Posterior cingulate gyrus (tissue), 11 donors: ENCODE results near the gene LPCAT1.
"Not testable (repeated sequence)": the region's sequence is repeated elsewhere in the genome, so short reads cannot be mapped to it uniquely, and the experiment has no call there.

ENCODE experiments used
- DNase-seq, 10 donors: peaks; one replicate each; pipeline versions ENCODE4 v3.0.0 to v3.0.0-alpha.2; 2020 to 2021; ENCODE audit warnings: mixed read lengths in 3 of 10
- intact Hi-C: fragments of 100-400 bp; cut with DNase I; formaldehyde crosslinking; loops from one replicate; pipeline ENCODE4 v1.15.1; 2023

Gene LPCAT1

GRCh38 chr5:1523793-1524480 is at the start of gene LPCAT1:
Gene LPCAT1 (minus strand): TSS chr5:1523960. CDS start chr5:1523844, 116 bp downstream.
- intact Hi-C loops: loop anchor here (10.0 kb wide), 1 partner anchor 121 kb away; no protein-coding TSS in a partner anchor
- peak; percentile 55 to 97 (median 75) for DNase-seq

DNA sequence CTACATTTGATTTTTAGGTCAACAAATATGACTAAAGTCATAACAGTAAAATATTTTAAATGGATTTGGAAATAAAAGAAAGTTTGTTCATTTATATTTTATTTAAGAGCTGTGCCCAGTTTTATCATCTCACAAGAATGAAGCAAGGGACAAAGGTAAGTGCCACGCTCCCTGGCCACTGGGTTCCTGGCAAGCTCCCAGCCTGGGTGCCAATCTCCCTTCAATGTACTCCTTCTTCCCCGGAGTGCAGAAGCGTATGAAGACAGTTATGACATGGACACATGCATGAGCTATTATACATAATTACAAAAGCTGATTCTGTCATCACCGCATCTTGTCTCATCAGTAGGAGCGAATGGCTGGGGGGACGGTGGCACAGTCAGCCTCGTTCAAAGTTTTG is 48.1 kb upstream of the LPCAT1 start:
- DNase-seq: peak in 1 of 10 donors; percentile 52
- intact Hi-C loops: not testable (repeated sequence)

- peak in 2 of 10 donors; percentile 45 to 59 for DNase-seq
- intact Hi-C loops: no loop called here
Measured at GRCh38 chr5:1570975-1571374, 47.2 kb upstream of the LPCAT1 start.

DNA sequence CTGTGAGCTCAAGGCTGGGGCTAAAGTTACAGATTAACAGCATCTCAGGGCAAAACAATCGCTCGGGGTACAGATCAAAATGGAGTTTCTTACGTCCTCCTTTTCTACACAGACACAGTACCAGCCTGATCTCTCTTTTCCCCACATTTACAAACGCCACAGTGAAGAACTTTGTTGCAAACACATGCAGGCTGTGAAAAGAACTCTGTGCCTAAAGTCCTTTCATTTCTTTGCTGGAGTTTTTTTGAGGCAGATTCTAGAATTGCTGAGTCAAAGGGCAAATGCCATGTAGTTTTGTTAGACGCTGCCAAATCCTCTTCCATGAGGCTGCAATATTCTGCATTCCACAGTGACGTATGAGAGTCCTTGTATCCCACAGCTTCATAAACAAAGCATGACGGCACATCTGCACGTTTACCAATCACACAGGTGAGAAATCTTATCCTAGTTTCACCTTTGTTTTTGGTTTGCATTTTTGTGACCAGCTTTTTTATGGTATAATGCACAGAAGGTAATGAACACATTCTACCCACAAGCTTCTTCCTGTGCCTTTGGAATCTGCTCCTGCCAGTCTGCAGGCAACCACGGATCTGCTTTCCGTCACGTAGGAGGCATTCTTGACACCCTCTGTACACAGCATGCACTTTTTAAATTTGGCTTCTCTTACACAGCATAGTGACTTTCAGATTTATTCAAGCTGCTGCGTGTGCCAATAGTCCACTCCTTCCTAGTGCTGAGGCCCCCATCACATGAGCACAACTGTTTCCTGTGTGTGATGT is 44.6 kb upstream of the LPCAT1 start:
- peak in 4 of 10 donors; percentile 15 to 87 (median 62) for DNase-seq
- intact Hi-C loops: no loop called here

DNA sequence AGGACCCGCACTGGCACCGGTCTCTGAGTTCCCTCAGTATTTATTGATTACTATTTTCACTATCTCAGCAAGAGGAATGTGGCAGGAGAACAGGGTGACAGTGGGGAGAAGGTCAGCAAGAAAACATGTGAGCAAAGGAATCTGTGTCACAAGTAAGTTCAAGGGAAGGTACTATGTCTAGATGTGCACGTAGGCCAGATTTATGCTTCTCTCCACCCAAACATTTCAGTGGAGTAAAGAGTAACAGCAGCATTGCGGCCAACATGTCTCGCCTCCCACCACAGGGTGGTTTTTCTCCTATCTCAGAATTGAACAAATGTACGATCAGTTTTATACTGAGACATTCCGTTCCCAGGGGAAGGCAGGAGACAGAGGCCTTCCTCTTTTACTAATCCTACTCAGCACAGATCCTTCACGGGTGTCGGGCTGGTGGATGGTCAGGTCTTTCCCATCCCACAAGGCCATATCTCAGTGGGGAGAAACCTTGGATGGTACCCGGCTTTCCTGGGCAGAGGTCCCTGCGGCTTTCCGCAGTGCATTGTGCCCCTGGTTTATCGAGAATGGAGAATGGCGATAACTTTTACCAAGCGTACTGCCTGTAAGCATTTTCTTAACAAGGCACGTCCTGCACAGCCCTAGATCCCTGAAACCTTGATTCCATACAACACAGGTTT is 43.9 kb upstream of the LPCAT1 start:
- intact Hi-C loops, DNase-seq: not testable (repeated sequence)

- DNase-seq: peak in 2 of 10 donors; percentile 64 to 79
- intact Hi-C loops: no loop called here
Measured at GRCh38 chr5:1565737-1566734, 42.3 kb upstream of the LPCAT1 start.

DNA sequence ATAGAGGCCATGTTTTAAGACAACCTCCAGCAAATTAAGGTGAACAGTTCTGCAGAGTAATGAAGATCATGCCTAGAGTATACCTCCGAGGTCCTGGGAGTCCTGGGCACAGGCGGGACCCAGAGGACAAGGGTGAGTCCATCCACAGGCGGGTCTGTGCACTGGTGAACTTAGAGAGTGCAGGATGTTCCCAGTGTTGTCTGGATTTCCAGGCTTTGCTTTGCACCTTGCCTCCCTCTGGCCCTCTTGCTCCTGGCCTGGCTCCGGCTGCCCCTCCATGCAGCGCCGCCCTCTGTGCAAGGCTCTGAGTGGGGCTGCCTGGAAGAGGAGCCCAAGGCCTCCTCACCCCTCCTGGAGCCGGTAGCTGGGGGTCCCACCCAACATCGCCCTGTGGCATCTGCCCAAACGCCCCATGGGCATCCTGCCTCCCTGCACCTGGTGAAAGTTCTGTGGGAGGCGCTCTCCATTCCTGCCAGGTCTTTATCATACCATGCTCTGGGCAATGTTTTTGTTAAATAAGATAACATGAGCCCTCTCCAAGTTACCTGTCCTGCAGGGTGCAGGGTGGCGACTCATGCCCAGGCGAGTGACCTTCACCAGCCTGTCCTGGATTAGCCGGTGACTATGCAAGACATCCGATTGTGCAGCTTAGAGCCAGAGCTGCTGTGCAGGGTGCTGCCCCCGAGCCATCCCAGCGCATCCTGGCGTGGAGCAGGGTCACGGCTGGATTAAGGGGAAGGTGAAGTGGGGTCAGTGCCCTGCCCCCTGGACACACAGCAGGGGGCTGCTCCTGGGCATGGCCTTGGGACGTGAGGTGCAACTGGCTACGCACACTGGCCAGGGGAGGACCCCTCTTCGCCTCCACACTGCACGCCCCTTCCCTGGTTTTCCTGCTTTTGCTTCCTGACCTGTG is 41.3 kb upstream of the LPCAT1 start:
- intact Hi-C loops: no loop called here
- peak in 2 of 10 donors; percentile 46 to 71 for DNase-seq

GRCh38 chr5:1564182-1564748 is 40.5 kb upstream of the LPCAT1 start:
- intact Hi-C loops: no loop called here
- DNase-seq: peak in 3 of 10 donors; percentile 28 to 67 (median 61)

DNA sequence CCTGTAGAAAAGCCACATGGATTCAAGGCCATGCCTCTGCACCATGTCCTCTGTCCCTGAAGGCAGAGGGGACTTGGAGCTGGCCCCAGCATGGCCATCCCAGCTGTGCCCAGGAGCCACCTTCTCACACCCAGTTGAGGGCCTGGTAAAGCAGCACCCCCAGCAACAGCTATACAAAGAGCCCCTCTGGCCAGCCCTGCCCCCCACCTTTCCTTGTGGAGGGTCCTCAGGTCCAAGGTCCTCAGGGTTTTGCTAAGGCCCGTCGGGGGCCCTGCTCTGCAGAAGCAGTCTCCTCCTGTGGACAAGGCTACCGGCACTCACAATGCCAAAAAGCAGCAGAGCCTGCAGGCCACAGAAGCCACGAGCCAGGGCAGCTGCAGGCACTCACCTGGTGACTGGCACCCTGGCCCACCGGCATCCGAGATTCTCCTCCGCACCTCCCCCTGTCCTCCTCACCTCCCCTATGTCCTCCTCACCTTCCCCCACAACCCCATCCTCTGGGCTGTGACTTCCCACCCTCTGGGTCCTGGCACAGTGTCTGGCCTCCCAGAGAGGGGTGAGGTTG is 39.9 kb upstream of the LPCAT1 start:
- peak in 3 of 10 donors; percentile 55 to 84 (median 73) for DNase-seq
- intact Hi-C loops: no loop called here

- DNase-seq: peak in 3 of 10 donors; percentile 39 to 71 (median 56)
- intact Hi-C loops: no loop called here
Measured at GRCh38 chr5:1563051-1563461, 39.3 kb upstream of the LPCAT1 start.

DNA sequence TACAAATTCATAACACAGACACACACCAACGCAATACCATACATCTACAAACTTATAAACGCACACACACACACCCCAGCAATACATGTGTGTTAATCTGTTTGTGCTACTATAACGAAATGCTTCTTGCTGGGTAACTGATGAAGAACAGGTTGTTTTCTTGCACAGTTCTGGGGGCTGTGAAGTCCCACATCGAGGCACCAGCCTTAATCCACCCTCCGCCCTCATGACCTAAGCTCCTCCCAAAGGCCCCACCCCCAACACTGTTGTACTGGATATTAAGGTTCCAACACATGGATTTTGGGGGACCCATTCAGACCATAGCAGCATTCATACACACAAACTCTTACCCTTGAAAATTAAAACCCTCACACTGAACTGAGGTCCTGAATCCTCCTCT is 38.8 kb upstream of the LPCAT1 start:
- intact Hi-C loops: no loop called here
- DNase-seq: no peak

DNA sequence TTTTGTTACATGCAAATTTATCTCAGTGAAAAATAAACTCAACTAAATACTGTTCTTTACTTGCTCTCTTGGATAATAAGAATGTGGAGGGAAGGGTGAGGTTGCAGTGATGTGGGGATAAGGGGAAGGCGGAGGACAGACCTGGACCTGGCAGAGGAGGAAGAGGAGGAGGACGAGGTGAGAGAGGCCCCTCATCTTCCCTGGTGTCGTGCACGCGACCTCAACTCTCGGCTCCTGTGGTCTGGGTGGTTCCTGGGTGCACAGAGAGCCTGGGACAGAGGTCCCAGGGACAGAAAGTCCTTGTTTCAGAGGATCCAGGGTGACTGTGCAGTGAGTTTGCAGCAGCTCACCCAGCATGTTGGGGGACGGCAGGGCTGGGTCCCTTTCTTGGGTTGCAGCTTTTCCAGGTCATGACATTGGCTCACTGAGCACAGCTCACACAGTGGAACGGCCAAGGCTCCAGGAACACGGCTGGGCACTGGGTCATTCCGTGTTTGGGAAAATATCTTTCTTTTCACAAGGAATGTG is 37.7 kb upstream of the LPCAT1 start:
- intact Hi-C loops: no loop called here
- peak in 3 of 10 donors; percentile 38 to 47 (median 43) for DNase-seq

DNA sequence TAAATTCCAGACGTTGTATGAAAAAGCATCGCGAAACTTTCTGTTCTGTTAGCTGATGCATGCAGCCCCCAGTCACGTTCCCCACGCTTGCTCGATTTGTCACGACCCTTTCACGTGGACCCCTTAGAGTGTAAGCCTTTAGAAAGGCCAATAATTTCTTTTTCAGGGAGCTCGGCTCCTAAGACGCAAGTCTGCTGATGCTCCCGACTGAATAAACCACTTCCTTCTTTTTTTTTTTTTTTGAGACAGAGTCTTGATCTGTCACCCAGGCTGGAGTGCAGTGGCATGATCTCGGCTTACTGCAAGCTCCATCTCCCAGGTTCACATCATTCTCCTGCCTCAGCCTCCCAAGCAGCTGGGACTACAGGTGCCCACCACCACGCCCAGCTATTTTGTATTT is 36.7 kb upstream of the LPCAT1 start:
- peak in 1 of 10 donors; percentile 39 for DNase-seq
- intact Hi-C loops: not testable (repeated sequence)

DNA sequence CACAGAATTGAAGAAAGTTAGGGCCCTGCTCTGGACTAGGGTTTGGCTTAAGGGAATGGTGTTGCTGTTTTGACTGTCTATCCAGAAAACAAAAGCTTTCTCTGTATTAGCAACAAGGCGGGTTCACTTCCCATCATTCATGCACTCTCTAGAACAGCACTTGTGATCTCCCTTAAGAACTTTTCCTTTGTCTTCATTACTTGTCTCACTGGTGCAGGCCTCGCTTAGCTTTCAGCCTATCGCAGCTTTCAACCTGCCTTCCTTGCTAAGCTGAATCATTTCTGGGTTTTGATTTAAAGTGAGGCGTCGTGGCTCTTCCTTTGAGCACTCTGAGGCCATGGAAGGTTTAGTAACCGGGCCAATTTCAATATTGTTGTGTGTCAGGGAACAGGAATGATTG is 35.2 kb upstream of the LPCAT1 start:
- intact Hi-C loops: no loop called here
- DNase-seq: no peak

DNA sequence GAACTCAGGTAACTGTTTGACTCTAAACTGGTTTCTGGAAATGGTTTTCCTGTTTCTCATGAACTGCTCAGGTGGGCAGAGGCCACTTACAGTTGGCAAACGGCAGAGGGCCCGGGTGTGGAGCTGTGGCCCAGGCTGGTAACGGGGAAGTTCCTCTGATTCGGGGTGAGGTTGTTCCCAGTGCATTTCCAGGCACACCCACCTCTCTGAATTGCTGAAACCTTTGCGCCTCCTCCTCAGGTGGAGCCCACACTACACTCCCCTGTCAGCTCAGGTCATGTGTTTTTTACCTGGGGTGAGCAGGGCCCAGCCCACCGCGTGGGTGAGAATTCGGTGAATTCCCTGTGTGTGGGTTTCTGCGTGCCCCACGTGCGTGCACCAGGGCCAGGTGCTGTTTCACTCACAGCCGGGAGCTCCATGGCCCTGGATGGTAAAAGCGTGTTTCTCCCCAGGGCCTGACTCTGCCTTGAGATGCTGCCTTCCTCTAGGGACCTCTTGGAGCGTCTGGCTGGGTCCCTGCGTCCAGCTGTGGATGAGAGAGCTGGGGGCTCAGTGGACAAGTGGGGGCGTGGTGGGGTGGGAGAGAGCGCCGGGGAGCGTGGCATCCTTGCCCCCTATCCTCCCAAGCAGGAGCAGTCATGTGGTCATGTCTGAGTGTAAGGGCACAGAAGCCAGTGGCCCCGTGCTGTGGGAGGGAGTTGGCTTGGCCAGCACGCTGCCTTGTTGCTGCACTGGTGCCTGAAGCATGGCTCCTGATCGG is 33.5 kb upstream of the LPCAT1 start:
- DNase-seq: peak in 3 of 10 donors; percentile 43 to 77 (median 49)

GRCh38 chr5:1555808-1556731 is 32.3 kb upstream of the LPCAT1 start:
- intact Hi-C loops: no loop called here

More for the DNA sequence above, 33.5 kb upstream of the LPCAT1 start:
- intact Hi-C loops: no loop called here

More at GRCh38 chr5:1555808-1556731, 32.3 kb upstream of the LPCAT1 start:
- DNase-seq: peak in 3 of 10 donors; percentile 66 to 79 (median 77)
